Measurements from ENCODE around the gene MYO7B.

MYO7B gene

DNA sequence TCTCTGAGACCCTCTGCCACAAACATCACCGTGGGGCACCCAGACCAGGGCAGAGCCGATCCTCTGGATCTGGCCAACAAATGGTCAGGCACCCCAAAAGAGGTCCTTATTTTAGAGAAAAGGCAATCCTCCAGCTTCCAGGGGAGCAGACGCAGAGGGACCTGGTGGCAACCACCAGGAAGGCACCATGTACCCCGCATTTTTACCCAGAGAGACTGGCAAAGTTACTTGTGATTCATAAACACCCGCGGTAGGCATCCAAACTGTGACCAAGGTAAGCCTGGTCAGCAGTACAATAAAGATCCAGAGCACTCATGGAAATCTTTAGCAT lies 129.4 kb downstream of the MYO7B start:
- DNase-seq: no peak
- H3K4me3 ChIP-seq (ENCODE audit: control insufficient read depth in 1 of 7, extremely low read depth in 1 of 7, insufficient read depth in 4 of 7, low read depth in 2 of 7, low read length in 6 of 7): no peak overlapping the region
- POLR2A ChIA-PET: interaction anchor here (0.6 kb wide), 1 partner anchor 351 kb away, joined by 3 read pairs; no protein-coding TSS in a partner anchor
- no peak overlapping the region for H3K27ac ChIP-seq (ENCODE audit: insufficient read depth in 1 of 2, low read depth in 1 of 2, low read length in 2 of 2, poor library complexity in 1 of 2, severe bottlenecking in 2 of 2)
- H3K36me3 ChIP-seq (ENCODE audit: control insufficient read depth in 4 of 4, insufficient read depth in 4 of 4, low read length in 3 of 4): no peaks in the 10 kb centered on the region
- WGBS (ENCODE audit: insufficient coverage): 99% methylated on average over 6 of the region's 6 CpGs
- CTCF ChIA-PET: interaction anchor here (0.8 to 3.4 kb wide), 2 partner anchors 15 to 73 kb away, joined by 3 to 12 read pairs; no protein-coding TSS in a partner anchor
- H3K4me1 ChIP-seq (ENCODE audit: control extremely low read depth in 1 of 4, control insufficient read depth in 4 of 4, insufficient read depth in 4 of 4, low read length in 3 of 4): peaks cover 0 to 8% (median 6%) of the 10 kb centered on the region in 4 experiments
- H3K9me3 ChIP-seq (ENCODE audit: control extremely low read depth in 1 of 5, control insufficient read depth in 4 of 5, insufficient read depth in 2 of 5, low read depth in 1 of 5, low read length in 4 of 5): peaks cover 0 to 2% (median 0%) of the 10 kb centered on the region in 5 experiments
- peaks cover 8 to 55% (median 22%) of the 10 kb centered on the region in 5 experiments for H3K27me3 ChIP-seq (replicated peaks in 2 of 5; ENCODE audit: control insufficient read depth in 4 of 5, insufficient read depth in 5 of 5, low read length in 4 of 5)

DNA sequence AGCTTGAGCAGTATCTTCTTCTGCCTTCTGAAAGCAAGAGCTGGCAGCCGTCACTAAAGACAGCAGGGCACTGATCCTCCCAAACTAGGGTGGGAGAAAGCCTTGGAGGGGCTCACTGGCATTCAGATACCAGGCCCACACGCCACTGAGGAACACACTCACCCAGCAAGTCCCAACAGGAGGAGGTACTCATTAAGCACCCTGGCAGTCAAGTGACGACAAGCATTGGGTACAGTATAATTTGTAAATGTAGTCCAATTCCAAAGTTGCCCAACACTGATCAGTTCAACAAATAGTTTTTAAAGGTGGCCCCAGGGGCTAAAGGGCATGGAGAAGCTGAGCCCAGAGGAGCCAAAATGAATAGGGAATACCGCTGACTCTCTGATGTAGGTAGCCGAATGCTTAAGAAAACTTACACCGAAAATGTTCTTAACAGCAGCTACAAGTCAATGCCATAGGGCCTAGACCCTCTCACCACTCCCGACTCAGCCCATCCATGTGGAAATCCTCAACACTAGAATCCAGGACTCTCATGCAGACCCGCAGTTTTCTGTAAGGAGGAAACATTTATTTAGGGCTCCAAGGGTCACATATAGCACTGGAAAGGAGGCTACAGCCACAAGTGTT lies 129.9 kb downstream of the MYO7B start:
- no peak overlapping the region for H3K27ac ChIP-seq (ENCODE audit: insufficient read depth in 1 of 2, low read depth in 1 of 2, low read length in 2 of 2, poor library complexity in 1 of 2, severe bottlenecking in 2 of 2)
- H3K4me3 ChIP-seq (ENCODE audit: control insufficient read depth in 1 of 7, extremely low read depth in 1 of 7, insufficient read depth in 4 of 7, low read depth in 2 of 7, low read length in 6 of 7): no peak overlapping the region
- WGBS (ENCODE audit: insufficient coverage): 98% methylated on average over 5 of the region's 8 CpGs
- POLR2A ChIA-PET: no interaction called here
- H3K27me3 ChIP-seq (replicated peaks in 2 of 5; ENCODE audit: control insufficient read depth in 4 of 5, insufficient read depth in 5 of 5, low read length in 4 of 5): peaks cover 8 to 55% (median 22%) of the 10 kb centered on the region in 5 experiments
- H3K36me3 ChIP-seq (ENCODE audit: control insufficient read depth in 4 of 4, insufficient read depth in 4 of 4, low read length in 3 of 4): no peaks in the 10 kb centered on the region
- no peak for DNase-seq
- CTCF ChIA-PET: interaction anchor here (3.4 kb wide), 1 partner anchor 16 kb away, joined by 12 read pairs; no protein-coding TSS in a partner anchor
- peaks cover 0 to 8% (median 6%) of the 10 kb centered on the region in 4 experiments for H3K4me1 ChIP-seq (ENCODE audit: control extremely low read depth in 1 of 4, control insufficient read depth in 4 of 4, insufficient read depth in 4 of 4, low read length in 3 of 4)
- H3K9me3 ChIP-seq (ENCODE audit: control extremely low read depth in 1 of 5, control insufficient read depth in 4 of 5, insufficient read depth in 2 of 5, low read depth in 1 of 5, low read length in 4 of 5): peaks cover 0 to 3% (median 0%) of the 10 kb centered on the region in 5 experiments

DNA sequence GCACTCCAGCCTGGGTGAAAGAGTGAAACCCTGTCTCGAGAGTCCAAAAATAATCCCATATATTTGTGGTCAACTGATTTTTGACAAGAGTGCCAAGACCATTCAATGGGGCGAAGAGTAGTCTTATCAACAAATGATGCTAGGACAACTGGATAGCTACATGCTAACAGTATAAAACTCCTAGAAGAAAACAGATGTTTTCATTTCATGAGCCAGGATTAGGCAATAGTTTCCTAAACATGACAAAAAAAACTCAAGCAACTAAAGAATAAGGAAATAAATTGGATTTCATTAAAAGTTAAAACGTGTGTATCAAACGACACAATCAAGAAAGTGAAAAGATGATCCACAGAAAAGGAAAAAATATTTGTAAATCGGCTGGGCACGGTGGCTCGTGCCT lies 133.6 kb downstream of the MYO7B start:
- H3K27ac ChIP-seq (ENCODE audit: insufficient read depth in 1 of 2, low read depth in 1 of 2, low read length in 2 of 2, poor library complexity in 1 of 2, severe bottlenecking in 2 of 2): no peak overlapping the region
- peaks cover 0 to 3% (median 1%) of the 10 kb centered on the region in 4 experiments for H3K4me1 ChIP-seq (ENCODE audit: control extremely low read depth in 1 of 4, control insufficient read depth in 4 of 4, insufficient read depth in 4 of 4, low read length in 3 of 4)
- DNase-seq: no peak
- H3K9me3 ChIP-seq (ENCODE audit: control extremely low read depth in 1 of 5, control insufficient read depth in 4 of 5, insufficient read depth in 2 of 5, low read depth in 1 of 5, low read length in 4 of 5): peaks cover 0 to 3% (median 0%) of the 10 kb centered on the region in 5 experiments
- 100% methylated on average over 2 of the region's 7 CpGs for WGBS (ENCODE audit: insufficient coverage)
- ChIA-PET POLR2A (no interaction called here), CTCF (no interaction called here)
- H3K4me3 ChIP-seq (ENCODE audit: control insufficient read depth in 1 of 7, extremely low read depth in 1 of 7, insufficient read depth in 4 of 7, low read depth in 2 of 7, low read length in 6 of 7): no peak overlapping the region
- no peaks in the 10 kb centered on the region for H3K36me3 ChIP-seq (ENCODE audit: control insufficient read depth in 4 of 4, insufficient read depth in 4 of 4, low read length in 3 of 4)
- H3K27me3 ChIP-seq (replicated peaks in 2 of 5; ENCODE audit: control insufficient read depth in 4 of 5, insufficient read depth in 5 of 5, low read length in 4 of 5): peaks cover 9 to 70% (median 25%) of the 10 kb centered on the region in 5 experiments

DNA sequence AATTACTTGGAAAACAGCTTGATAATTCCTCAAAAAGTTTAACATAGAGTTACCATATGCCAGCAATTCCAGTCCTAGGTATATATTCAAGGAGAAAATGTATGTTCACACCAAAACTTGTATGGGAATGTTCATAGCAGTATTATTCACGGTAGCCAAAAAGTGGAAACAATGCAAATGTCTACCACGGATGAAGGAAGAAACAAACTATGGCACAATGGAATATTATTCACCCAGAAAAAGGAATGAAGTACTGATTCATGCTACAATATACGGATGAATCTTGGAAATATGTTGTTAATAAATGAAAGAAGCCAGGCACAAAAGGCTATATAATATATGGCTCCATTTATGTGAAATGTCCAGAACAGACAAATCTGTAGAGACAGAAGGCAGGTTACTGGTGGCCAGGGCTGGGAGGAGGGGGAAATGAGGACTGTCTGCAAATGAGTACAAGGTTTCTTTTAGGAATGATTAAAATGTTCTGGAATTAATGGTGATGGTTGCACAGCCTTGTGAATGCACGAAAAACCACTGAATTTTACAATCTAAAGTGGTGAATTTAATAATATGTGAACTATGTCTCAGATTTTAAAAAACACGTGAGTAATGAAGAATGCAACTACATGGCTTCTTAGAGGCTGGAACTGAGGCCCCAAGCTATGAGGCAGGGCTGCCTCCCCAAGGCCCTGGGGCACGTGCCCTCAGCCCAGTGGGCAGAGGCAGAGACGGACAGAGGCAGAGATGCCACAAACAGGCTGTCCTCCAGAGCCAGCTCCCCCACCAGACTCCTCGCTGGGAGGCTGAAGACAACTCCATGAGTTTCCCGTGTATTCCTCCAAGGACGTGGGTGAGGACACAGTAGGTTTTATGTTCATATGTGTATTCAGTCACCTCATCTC lies 134.8 kb downstream of the MYO7B start:
- H3K27ac ChIP-seq (ENCODE audit: insufficient read depth in 1 of 2, low read depth in 1 of 2, low read length in 2 of 2, poor library complexity in 1 of 2, severe bottlenecking in 2 of 2): no peak overlapping the region
- H3K4me1 ChIP-seq (ENCODE audit: control extremely low read depth in 1 of 4, control insufficient read depth in 4 of 4, insufficient read depth in 4 of 4, low read length in 3 of 4): peaks cover 0 to 9% (median 5%) of the 10 kb centered on the region in 4 experiments
- no peak overlapping the region for H3K4me3 ChIP-seq (ENCODE audit: control insufficient read depth in 1 of 7, extremely low read depth in 1 of 7, insufficient read depth in 4 of 7, low read depth in 2 of 7, low read length in 6 of 7)
- ChIA-PET POLR2A (no interaction called here), CTCF (interaction anchor here (1.0 kb wide), 1 partner anchor 79 kb away, joined by 3 read pairs; no protein-coding TSS in a partner anchor)
- DNase-seq: no peak
- WGBS (ENCODE audit: insufficient coverage): 94% methylated on average over 5 of the region's 10 CpGs
- peaks cover 0 to 3% (median 0%) of the 10 kb centered on the region in 5 experiments for H3K9me3 ChIP-seq (ENCODE audit: control extremely low read depth in 1 of 5, control insufficient read depth in 4 of 5, insufficient read depth in 2 of 5, low read depth in 1 of 5, low read length in 4 of 5)
- no peaks in the 10 kb centered on the region for H3K36me3 ChIP-seq (ENCODE audit: control insufficient read depth in 4 of 4, insufficient read depth in 4 of 4, low read length in 3 of 4)
- H3K27me3 ChIP-seq (replicated peaks in 2 of 5; ENCODE audit: control insufficient read depth in 4 of 5, insufficient read depth in 5 of 5, low read length in 4 of 5): peaks cover 9 to 67% (median 22%) of the 10 kb centered on the region in 5 experiments

DNA sequence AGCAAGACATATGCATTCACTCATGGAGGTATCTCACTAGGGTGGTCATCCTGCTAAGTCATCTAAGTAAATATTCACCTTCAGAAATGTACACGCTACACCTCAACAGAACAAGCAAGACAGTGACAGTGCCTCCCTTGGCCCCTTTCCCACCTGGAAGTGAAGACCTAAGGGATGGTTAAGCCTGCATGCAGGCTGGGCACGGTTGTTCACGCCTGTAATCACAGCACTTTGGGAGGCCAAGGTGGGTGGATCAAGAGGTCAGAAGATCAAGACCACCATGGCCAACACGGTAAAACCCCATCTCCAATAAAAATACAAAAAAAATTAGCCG lies 135.4 kb downstream of the MYO7B start:
- POLR2A ChIA-PET: no interaction called here

DNA sequence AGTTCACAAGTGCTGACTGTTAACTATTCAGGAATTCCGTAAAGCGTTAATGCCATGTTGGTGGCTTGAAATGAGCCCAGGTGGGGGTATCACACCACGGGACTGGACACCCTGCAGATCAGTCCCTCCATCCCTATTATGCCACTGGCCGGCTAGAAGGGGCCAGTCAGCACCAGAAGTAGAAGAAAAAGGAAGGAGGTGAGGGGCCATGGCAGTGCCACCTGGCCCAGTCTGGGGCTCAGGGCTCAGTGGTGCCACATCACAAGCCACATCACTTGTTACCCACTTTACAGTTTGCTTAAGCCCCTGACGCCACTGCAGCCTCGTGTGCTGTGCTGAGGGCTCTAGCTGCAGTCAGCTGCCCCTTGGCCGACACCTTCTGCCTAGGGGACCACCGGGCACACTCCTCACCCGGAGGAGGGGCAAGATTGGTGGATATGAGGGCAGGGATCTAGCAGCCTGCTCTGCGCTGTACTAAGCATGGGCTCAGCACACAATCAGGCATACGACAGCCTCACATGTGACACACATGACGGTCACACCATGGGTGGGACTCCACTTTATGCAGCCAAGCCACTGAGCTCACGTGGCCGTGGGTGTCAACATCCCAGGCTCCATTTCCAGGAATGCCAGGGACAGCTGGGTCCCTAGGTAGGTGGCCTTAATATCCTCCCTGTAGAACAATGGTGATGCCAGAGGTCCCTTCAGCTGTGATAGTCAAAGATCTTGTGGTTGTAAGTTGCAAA lies 136.2 kb downstream of the MYO7B start:
- peaks cover 0 to 3% (median 0%) of the 10 kb centered on the region in 5 experiments for H3K9me3 ChIP-seq (ENCODE audit: control extremely low read depth in 1 of 5, control insufficient read depth in 4 of 5, insufficient read depth in 2 of 5, low read depth in 1 of 5, low read length in 4 of 5)
- POLR2A ChIA-PET: no interaction called here
- peaks cover 0 to 13% (median 7%) of the 10 kb centered on the region in 4 experiments for H3K4me1 ChIP-seq (ENCODE audit: control extremely low read depth in 1 of 4, control insufficient read depth in 4 of 4, insufficient read depth in 4 of 4, low read length in 3 of 4)
- DNase-seq: no peak
- H3K4me3 ChIP-seq (ENCODE audit: control insufficient read depth in 1 of 7, extremely low read depth in 1 of 7, insufficient read depth in 4 of 7, low read depth in 2 of 7, low read length in 6 of 7): no peak overlapping the region
- peaks cover 3 to 67% (median 23%) of the 10 kb centered on the region in 5 experiments for H3K27me3 ChIP-seq (replicated peaks in 2 of 5; ENCODE audit: control insufficient read depth in 4 of 5, insufficient read depth in 5 of 5, low read length in 4 of 5)
- H3K27ac ChIP-seq (ENCODE audit: insufficient read depth in 1 of 2, low read depth in 1 of 2, low read length in 2 of 2, poor library complexity in 1 of 2, severe bottlenecking in 2 of 2): no peak overlapping the region
- no peaks in the 10 kb centered on the region for H3K36me3 ChIP-seq (ENCODE audit: control insufficient read depth in 4 of 4, insufficient read depth in 4 of 4, low read length in 3 of 4)
- CTCF ChIA-PET: interaction anchor here (1.5 kb wide), 1 partner anchor 8 kb away, joined by 3 read pairs; no protein-coding TSS in a partner anchor
- WGBS (ENCODE audit: insufficient coverage): 94% methylated on average over 13 of the region's 14 CpGs

More for the DNA sequence above, 135.4 kb downstream of the MYO7B start:
- CTCF ChIA-PET: interaction anchor here (1.5 kb wide), 1 partner anchor 9 kb away, joined by 3 read pairs; no protein-coding TSS in a partner anchor
- H3K36me3 ChIP-seq (ENCODE audit: control insufficient read depth in 4 of 4, insufficient read depth in 4 of 4, low read length in 3 of 4): no peaks in the 10 kb centered on the region
- H3K4me1 ChIP-seq (ENCODE audit: control extremely low read depth in 1 of 4, control insufficient read depth in 4 of 4, insufficient read depth in 4 of 4, low read length in 3 of 4): peaks cover 0 to 13% (median 7%) of the 10 kb centered on the region in 4 experiments
- WGBS (ENCODE audit: insufficient coverage): 100% methylated on average over 3 of the region's 5 CpGs
- no peak for DNase-seq
- H3K27me3 ChIP-seq (replicated peaks in 2 of 5; ENCODE audit: control insufficient read depth in 4 of 5, insufficient read depth in 5 of 5, low read length in 4 of 5): peaks cover 7 to 67% (median 22%) of the 10 kb centered on the region in 5 experiments
- H3K9me3 ChIP-seq (ENCODE audit: control extremely low read depth in 1 of 5, control insufficient read depth in 4 of 5, insufficient read depth in 2 of 5, low read depth in 1 of 5, low read length in 4 of 5): peaks cover 0 to 3% (median 0%) of the 10 kb centered on the region in 5 experiments
- H3K4me3 ChIP-seq (ENCODE audit: control insufficient read depth in 1 of 7, extremely low read depth in 1 of 7, insufficient read depth in 4 of 7, low read depth in 2 of 7, low read length in 6 of 7): no peak overlapping the region
- no peak overlapping the region for H3K27ac ChIP-seq (ENCODE audit: insufficient read depth in 1 of 2, low read depth in 1 of 2, low read length in 2 of 2, poor library complexity in 1 of 2, severe bottlenecking in 2 of 2)

Data from common myeloid progenitor, CD34-positive (primary cell).